GM12891 (cell line): ENCODE data around the gene MED12L.

ENCODE experiments used
- POLR2A ChIP-seq: IDR thresholded peaks from 2 replicates; pipeline ENCODE4 v1.6.1; 2011; ENCODE audit warnings: low read depth, low read length, control low read depth
- POLR2AphosphoS5 ChIP-seq: IDR thresholded peaks from 2 replicates; pipeline ENCODE4 v1.6.1; 2011; ENCODE audit warnings: low read depth, low read length, control low read depth

DNA sequence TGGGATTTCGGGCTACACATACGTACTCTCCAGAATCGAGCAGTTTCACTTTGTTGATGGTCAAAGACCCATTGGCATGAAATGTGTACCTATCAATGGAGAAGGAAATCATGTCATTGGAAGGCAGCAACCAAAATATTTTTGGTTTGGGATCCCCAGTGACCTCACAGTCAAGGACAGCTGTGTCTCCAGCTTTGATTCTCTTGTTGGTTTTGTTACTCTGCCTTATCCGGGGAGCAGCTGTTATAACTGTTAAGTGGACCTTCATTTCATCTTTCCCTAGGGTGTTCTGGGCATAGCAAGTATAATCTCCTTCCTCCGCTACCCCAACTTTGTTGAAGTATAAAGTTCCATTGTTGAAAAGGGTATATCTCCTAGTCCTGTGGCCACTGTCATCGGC, 352.4 kb downstream of the MED12L start:
- TF ChIP-seq POLR2A: no peak
- TF ChIP-seq POLR2AphosphoS5: no peak
